Renal cortical epithelial cell (primary cell): Measurements from ENCODE around the gene GOLGA8F. TPM values are rescaled to one million over a fixed set of nuclear protein-coding genes. Genes with fewer than 3 reads are reported as not detected.
"Not testable (repeated sequence)": the region's sequence is repeated elsewhere in the genome, so short reads cannot be mapped to it uniquely, and the experiment has no call there.

Experiments
- DNase-seq: peaks from one replicate; pipeline ENCODE4 v3.0.0-alpha.2; 2011; ENCODE audit warnings: low read depth
- total RNA-seq: library from RNA; depleted of rRNA; stranded (reverse); fragments of >200 nt; gene quantifications from 2 replicates; pipeline ENCODE4 v1.2.3, GENCODE V29; 2014

GOLGA8F gene, protein sequence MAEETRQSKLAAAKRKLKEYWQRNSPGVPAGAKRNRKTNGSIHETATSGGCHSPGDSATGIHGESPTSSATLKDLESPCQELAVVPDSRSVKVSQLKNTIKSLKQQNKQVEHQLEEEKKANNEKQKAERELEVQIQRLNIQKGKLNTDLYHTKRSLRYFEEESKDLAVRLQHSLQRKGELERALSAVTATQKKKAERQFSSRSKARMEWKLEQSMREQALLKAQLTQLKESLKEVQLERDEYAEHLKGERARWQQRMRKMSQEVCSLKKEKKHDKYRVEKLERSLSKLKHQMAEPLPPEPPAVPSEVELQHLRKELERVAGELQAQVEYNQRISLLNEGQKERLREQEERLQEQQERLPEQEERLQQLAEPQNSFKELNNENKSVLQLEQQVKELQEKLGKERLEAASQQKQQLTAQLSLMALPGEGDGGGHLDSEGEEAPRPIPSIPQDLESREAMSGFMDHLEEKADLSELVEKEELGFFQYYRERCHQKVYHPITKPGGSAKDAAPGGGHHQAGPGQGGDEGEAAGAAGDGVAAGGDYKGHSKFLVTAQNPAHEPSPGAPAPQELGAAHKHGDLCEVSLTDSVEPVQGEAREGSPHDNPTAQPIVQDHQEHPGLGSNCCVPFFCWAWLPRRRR
- total RNA-seq, result 0.15 TPM in 1 of 2 replicates, not detected in the other

- DNase-seq, result not testable (repeated sequence)
Measured at GRCh38 chr15:28378364-28378763, at the start of gene GOLGA8F. TSS of gene GOLGA8F (plus strand) at chr15:28378664. CDS start at chr15:28378762, 98 bp downstream.

GRCh38 chr15:28357984-28358383 lies 20.5 kb upstream of the GOLGA8F start, which contains the start of gene GOLGA6L24:
TSS of gene GOLGA6L24 (minus strand) at chr15:28358084. CDS start at chr15:28358023, 61 bp downstream.
- DNase-seq, result not testable (repeated sequence)

DNA sequence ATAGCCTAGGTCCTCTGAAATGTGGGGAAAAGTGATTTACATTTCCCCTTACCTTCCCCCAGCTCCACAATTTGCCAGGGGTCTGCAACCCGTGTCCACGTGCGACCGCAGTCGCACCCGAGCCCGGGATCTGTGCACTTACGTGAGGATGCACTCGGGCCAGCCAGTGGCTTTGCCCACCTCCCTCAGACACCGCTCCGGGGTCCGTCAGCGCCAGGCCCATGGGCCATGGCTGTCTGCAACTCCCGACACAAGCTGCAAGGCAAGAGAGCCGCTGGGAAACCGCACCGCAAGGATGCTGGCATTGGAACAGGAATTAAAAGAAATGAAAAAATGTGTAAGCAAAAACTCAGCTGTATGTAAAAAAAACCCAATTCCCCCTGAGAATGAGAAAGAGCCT lies 13.0 kb upstream of the GOLGA8F start:
- not testable (repeated sequence) for DNase-seq

GRCh38 chr15:28380053-28380452 lies 1.6 kb downstream of the GOLGA8F start:
- DNase-seq, result not testable (repeated sequence)

DNA sequence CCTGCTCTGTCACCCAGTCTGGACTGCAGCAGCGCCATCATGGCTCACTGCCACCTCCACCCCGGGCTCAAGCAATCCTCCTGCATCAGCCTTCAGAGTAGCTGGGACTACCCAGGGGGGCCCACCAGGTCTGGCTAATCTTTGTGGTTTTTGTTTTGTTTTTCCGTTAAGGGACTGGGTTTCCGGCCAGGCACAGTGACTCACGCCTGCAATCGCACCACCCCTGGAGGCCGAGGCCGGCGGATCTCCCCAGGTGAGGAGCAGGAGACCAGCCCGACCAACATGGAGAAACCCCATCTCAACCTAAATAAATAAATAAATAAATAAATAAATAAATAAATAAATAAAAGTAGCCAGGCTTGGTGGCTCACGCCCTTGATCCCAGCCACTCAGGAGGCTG lies 17.6 kb downstream of the GOLGA8F start:
- not testable (repeated sequence) for DNase-seq

DNA sequence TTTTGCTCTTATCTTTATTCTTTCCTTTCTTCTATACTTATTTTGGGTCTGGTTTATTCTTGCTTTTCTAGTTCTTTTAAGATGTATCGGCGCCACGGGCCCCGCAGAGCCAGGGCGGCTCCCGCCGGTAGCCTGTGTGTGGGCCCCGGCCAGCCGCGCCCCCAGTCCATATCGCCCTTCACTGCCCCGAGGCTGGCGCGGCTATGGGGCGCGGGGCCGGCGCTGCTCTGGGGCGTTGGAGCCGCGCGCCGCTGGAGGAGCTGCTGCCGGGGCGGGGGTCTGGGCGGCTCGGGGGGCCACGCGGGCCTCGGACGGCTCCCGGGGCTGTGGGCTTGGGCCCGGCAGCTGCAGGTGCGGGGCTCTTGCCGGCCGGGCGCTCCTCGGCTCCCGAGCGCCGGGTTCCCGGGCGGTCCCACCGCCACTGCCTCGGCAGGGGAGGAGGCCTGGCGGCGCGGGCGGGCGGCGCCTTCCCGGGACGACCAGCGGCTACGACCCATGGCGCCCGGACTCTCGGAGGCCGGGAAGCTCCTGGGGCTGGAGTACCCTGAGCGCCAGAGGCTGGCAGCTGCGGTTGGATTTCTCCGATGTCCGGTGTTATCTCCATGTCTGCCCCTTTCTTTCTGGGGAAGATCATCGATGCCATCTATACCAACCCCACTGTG lies 24.4 kb downstream of the GOLGA8F start:
- DNase-seq, result not testable (repeated sequence)

DNA sequence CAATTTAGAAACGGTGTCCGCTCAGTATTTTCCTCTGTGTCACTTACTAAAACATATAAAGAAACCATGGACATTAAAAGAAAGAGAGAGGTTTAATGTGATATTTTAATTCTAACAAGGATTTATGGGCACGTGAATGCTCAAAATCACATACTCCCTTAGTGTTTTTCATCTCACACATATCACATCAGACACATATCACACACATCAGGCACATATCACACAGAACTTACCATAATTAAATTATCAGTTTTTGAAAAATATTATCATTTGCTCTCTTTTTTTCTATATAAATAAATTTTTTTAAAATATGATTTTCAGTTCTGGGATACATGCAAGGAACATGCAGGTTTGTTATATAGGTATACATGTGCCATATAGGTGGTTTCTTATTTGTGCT lies 42.0 kb downstream of the GOLGA8F start:
- not testable (repeated sequence) for DNase-seq

DNA sequence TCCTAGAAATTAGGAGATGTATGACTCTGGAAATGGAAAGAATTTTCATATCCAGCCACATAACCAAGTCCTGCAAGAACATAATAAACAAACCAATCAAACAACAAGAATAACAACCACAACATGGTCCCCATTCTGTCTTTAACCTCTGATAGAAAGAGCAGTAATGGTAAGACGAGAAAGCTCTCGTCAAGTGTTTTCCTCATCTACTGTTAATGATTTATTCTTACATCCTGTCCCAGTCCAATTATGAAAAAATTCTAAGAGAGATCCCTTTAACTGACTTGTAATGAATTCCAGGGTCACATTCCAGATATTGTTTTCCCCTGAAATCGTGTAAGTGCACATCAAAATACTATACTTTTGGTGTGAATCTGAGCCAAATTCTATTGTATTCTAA lies 57.1 kb downstream of the GOLGA8F start:
- not testable (repeated sequence) for DNase-seq

Other genes with a start within 250 kb of the GOLGA8F start
- gene HERC2, start 56.5 kb upstream of the GOLGA8F start, total RNA-seq, result 31.8 and 101 TPM in 2 replicates
- not detected in 2 replicates for gene GOLGA6L24, start 20.6 kb upstream of the GOLGA8F start, total RNA-seq
- gene GOLGA8G, start 154.3 kb downstream of the GOLGA8F start, total RNA-seq, result 0.05 TPM in 1 of 2 replicates, not detected in the other
- gene GOLGA6L25, start 174.9 kb downstream of the GOLGA8F start, total RNA-seq, result not detected in 2 replicates